ENCODE measurements around the gene ZFPL1.

DNA sequence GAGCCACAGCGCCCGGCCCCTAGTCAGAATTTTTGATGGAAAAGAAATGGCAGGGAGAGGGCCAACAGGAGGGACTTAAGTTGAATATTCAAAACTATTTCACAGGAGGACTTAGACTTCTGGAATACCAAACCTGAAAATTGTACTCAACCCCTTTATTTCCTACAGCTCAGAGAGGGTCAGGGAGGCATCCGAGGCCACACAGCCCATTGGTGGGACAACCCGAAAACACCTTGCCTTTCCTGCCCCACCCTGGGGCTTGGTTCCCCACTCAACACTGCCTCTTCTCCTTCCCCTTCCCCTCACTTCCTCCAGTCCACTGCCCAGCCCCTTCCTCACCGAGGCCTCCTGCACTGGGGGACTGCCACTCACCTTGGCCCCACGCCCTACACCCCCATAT lies 27.0 kb upstream of the ZFPL1 start:
- TF ChIP-seq, protein P1, sequence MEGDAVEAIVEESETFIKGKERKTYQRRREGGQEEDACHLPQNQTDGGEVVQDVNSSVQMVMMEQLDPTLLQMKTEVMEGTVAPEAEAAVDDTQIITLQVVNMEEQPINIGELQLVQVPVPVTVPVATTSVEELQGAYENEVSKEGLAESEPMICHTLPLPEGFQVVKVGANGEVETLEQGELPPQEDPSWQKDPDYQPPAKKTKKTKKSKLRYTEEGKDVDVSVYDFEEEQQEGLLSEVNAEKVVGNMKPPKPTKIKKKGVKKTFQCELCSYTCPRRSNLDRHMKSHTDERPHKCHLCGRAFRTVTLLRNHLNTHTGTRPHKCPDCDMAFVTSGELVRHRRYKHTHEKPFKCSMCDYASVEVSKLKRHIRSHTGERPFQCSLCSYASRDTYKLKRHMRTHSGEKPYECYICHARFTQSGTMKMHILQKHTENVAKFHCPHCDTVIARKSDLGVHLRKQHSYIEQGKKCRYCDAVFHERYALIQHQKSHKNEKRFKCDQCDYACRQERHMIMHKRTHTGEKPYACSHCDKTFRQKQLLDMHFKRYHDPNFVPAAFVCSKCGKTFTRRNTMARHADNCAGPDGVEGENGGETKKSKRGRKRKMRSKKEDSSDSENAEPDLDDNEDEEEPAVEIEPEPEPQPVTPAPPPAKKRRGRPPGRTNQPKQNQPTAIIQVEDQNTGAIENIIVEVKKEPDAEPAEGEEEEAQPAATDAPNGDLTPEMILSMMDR (IDR thresholded peaks at IDR 0.05): no peak
- TF ChIP-seq POLR2A (IDR thresholded peaks at IDR 0.05): no peak
